Endothelial cell (in vitro differentiated cells): ENCODE results near the gene ZNF683. TPM values are rescaled to one million over a fixed set of nuclear protein-coding genes. Genes with fewer than 3 reads are reported as not detected.

Experiments used
- DNase-seq: peaks from one replicate; pipeline ENCODE4 v3.0.0; 2021; ENCODE audit warnings: low spot score
- H3K27ac Mint-ChIP-seq: one replicate; pipeline ENCODE4 v1.8.0; 2021; ENCODE audit warnings: mixed read lengths, inconsistent platforms; ENCODE audit not compliant: unreplicated experiment
- H3K27me3 Mint-ChIP-seq: one replicate; pipeline ENCODE4 v1.8.0; 2021; ENCODE audit warnings: mild to moderate bottlenecking, moderate library complexity, mixed read lengths, inconsistent platforms; ENCODE audit not compliant: unreplicated experiment
- H3K36me3 Mint-ChIP-seq: one replicate; pipeline ENCODE4 v1.8.0; 2021; ENCODE audit warnings: mild to moderate bottlenecking, low read depth, mixed read lengths, inconsistent platforms; ENCODE audit not compliant: unreplicated experiment
- H3K4me1 Mint-ChIP-seq: one replicate; pipeline ENCODE4 v1.8.0; 2021; ENCODE audit warnings: mild to moderate bottlenecking, mixed read lengths, inconsistent platforms; ENCODE audit not compliant: unreplicated experiment
- H3K4me3 Mint-ChIP-seq: one replicate; pipeline ENCODE4 v1.8.0; 2021; ENCODE audit warnings: mild to moderate bottlenecking, mixed read lengths, inconsistent platforms; ENCODE audit not compliant: unreplicated experiment
- H3K9me3 Mint-ChIP-seq: one replicate; pipeline ENCODE4 v1.8.0; 2021; ENCODE audit warnings: mixed read lengths, inconsistent platforms; ENCODE audit not compliant: unreplicated experiment
- CTCF ChIP-seq: fragments of 200-600 bp; sonication (generic); IDR thresholded peaks from one replicate; pipeline ENCODE4 v1.5.0; 2021; ENCODE audit warnings: antibody characterized with exemption; ENCODE audit not compliant: unreplicated experiment
- total RNA-seq: library from RNA; stranded (reverse); fragmentation: NEBNext Ultra II Directional; extraction: Animal tissue kit (Norgen Biotek cat#: 25700); gene quantifications from one replicate; pipeline ENCODE4 v1.2.1, GENCODE V29; 2021; ENCODE audit not compliant: unreplicated experiment

ZNF683 gene
- total RNA-seq, 1 donor from 2014 or later, result not detected

GRCh38 chr1:26359981-26360806, 12.4 kb downstream of the ZNF683 start:
- DNase-seq, result no peak
- Mint-ChIP-seq H3K36me3 (no peaks in the 10 kb centered on the region), H3K27me3 (peaks cover 11% of the 10 kb centered on the region), H3K4me3 (peak overlapping the region; percentile 63), H3K27ac (no peak overlapping the region), H3K9me3 (no peaks in the 10 kb centered on the region), H3K4me1 (peaks cover 5% of the 10 kb centered on the region)
- no peak for TF ChIP-seq CTCF

- no peak overlapping the region for H3K4me3 Mint-ChIP-seq
- TF ChIP-seq CTCF, result no peak
- no peaks in the 10 kb centered on the region for H3K36me3 Mint-ChIP-seq
- H3K9me3 Mint-ChIP-seq, result no peaks in the 10 kb centered on the region
- H3K27me3 Mint-ChIP-seq, result peaks cover 11% of the 10 kb centered on the region
- no peak for DNase-seq
- peaks cover 5% of the 10 kb centered on the region for H3K4me1 Mint-ChIP-seq
- H3K27ac Mint-ChIP-seq, result peak overlapping the region; percentile 22
Observed at GRCh38 chr1:26358411-26359384, 13.9 kb downstream of the ZNF683 start.

GRCh38 chr1:26357121-26357602, 15.4 kb downstream of the ZNF683 start:
- H3K9me3 Mint-ChIP-seq, result no peaks in the 10 kb centered on the region
- H3K36me3 Mint-ChIP-seq, result no peaks in the 10 kb centered on the region
- H3K4me1 Mint-ChIP-seq, result peaks cover 9% of the 10 kb centered on the region
- H3K4me3 Mint-ChIP-seq, result no peak overlapping the region
- DNase-seq, result no peak
- peaks cover 13% of the 10 kb centered on the region for H3K27me3 Mint-ChIP-seq
- no peak for TF ChIP-seq CTCF
- no peak overlapping the region for H3K27ac Mint-ChIP-seq

GRCh38 chr1:26356106-26356505, 16.4 kb downstream of the ZNF683 start:
- H3K36me3 Mint-ChIP-seq, result no peaks in the 10 kb centered on the region
- H3K4me3 Mint-ChIP-seq, result no peak overlapping the region
- H3K4me1 Mint-ChIP-seq, result peaks cover 17% of the 10 kb centered on the region
- no peak overlapping the region for H3K27ac Mint-ChIP-seq
- H3K9me3 Mint-ChIP-seq, result no peaks in the 10 kb centered on the region
- TF ChIP-seq CTCF, result no peak
- DNase-seq, result no peak
- peaks cover 12% of the 10 kb centered on the region for H3K27me3 Mint-ChIP-seq
